H9 (cell line): ENCODE measurements around the gene SPATA25. TPM values are rescaled to one million over a fixed set of nuclear protein-coding genes. Genes with fewer than 3 reads are reported as not detected.

Experiments
- DNase-seq: peaks from one replicate; pipeline ENCODE4 v3.0.0-alpha.2; 2017
- H2AFZ ChIP-seq: one replicate; pipeline ENCODE4 v1.6.1; 2013; ENCODE audit warnings: mild to moderate bottlenecking, low read length, control low read depth, moderate library complexity
- H2AK5ac ChIP-seq: 2 replicates; pipeline ENCODE4 v1.6.1; 2013; ENCODE audit warnings: low read length, control low read depth, mixed read lengths; ENCODE audit not compliant: insufficient read length
- H2BK120ac ChIP-seq: one replicate; pipeline ENCODE4 v1.6.1; 2013; ENCODE audit warnings: low read depth, mild to moderate bottlenecking, low read length, control low read depth, inconsistent platforms; ENCODE audit not compliant: poor library complexity, severe bottlenecking
- H2BK12ac ChIP-seq: 2 replicates; pipeline ENCODE4 v1.6.1; 2013; ENCODE audit warnings: low read length, control low read depth, mixed read lengths, low read depth; ENCODE audit not compliant: insufficient read length
- H2BK15ac ChIP-seq: 2 replicates; pipeline ENCODE4 v1.6.1; 2013; ENCODE audit warnings: low read depth, low read length, control low read depth
- H2BK20ac ChIP-seq: one replicate; pipeline ENCODE4 v1.6.1; 2013; ENCODE audit warnings: low read depth, mild to moderate bottlenecking, low read length, control low read depth, inconsistent platforms; ENCODE audit not compliant: poor library complexity, severe bottlenecking
- H2BK5ac ChIP-seq: 2 replicates; pipeline ENCODE4 v1.6.1; 2013; ENCODE audit warnings: low read length, control low read depth, mixed read lengths; ENCODE audit not compliant: insufficient read length
- H3K14ac ChIP-seq: 2 replicates; pipeline ENCODE4 v1.6.1; 2013; ENCODE audit warnings: low read length, control low read depth; ENCODE audit not compliant: insufficient read depth
- H3K18ac ChIP-seq: 2 replicates; pipeline ENCODE4 v1.6.1; 2013; ENCODE audit warnings: low read depth, mild to moderate bottlenecking, mixed read lengths, low read length, control low read depth; ENCODE audit not compliant: insufficient read length
- H3K23ac ChIP-seq: 2 replicates; pipeline ENCODE4 v1.6.1; 2013; ENCODE audit warnings: low read length, control low read depth, mixed read lengths, low read depth; ENCODE audit not compliant: insufficient read length
- H3K23me2 ChIP-seq: 2 replicates; pipeline ENCODE4 v1.6.1; 2013; ENCODE audit warnings: low read depth, mild to moderate bottlenecking, mixed read lengths, low read length, control low read depth; ENCODE audit not compliant: insufficient read length, poor library complexity, severe bottlenecking
- H3K27ac ChIP-seq: 2 replicates; pipeline ENCODE4 v1.5.1; 2013; ENCODE audit warnings: low read length, control low read depth, mixed read lengths, low read depth; ENCODE audit not compliant: insufficient read length
- H3K27me3 ChIP-seq: 2 replicates; pipeline ENCODE4 v1.6.1; 2013; ENCODE audit warnings: low read length, control low read depth, inconsistent platforms; ENCODE audit not compliant: insufficient read depth
- H3K4ac ChIP-seq: 2 replicates; pipeline ENCODE4 v1.6.1; 2013; ENCODE audit warnings: low read depth, mild to moderate bottlenecking, control low read depth, inconsistent platforms, low read length, moderate library complexity
- H3K4me1 ChIP-seq: 2 replicates; pipeline ENCODE4 v1.6.1; 2013; ENCODE audit warnings: low read length, control low read depth, inconsistent platforms; ENCODE audit not compliant: insufficient read depth
- H3K4me2 ChIP-seq: 2 replicates; pipeline ENCODE4 v1.6.1; 2013; ENCODE audit warnings: low read length, control low read depth, mixed read lengths; ENCODE audit not compliant: insufficient read length, insufficient read depth
- H3K56ac ChIP-seq: 2 replicates; pipeline ENCODE4 v1.6.1; 2013; ENCODE audit warnings: low read depth, mild to moderate bottlenecking, mixed read lengths, low read length, control low read depth; ENCODE audit not compliant: insufficient read length
- H3K79me1 ChIP-seq: 2 replicates; pipeline ENCODE4 v1.6.1; 2013; ENCODE audit warnings: low read depth, mild to moderate bottlenecking, moderate library complexity, low read length, control low read depth, inconsistent platforms; ENCODE audit not compliant: insufficient read depth, poor library complexity, severe bottlenecking
- H3K79me2 ChIP-seq: 2 replicates; pipeline ENCODE4 v1.6.1; 2013; ENCODE audit warnings: low read length, control low read depth, inconsistent platforms; ENCODE audit not compliant: insufficient read depth
- H3K9ac ChIP-seq: 2 replicates; pipeline ENCODE4 v1.6.1; 2013; ENCODE audit warnings: low read length, control low read depth, mixed read lengths; ENCODE audit not compliant: insufficient read length; ENCODE audit errors: extremely low read depth
- H3K9me3 ChIP-seq: one replicate; pipeline ENCODE4 v1.6.1; 2013; ENCODE audit warnings: low read depth, low read length, inconsistent platforms; ENCODE audit not compliant: control insufficient read depth
- H3T11ph ChIP-seq: one replicate; pipeline ENCODE4 v1.6.1; 2013; ENCODE audit warnings: mild to moderate bottlenecking, low read length, control low read depth, inconsistent platforms
- H4K20me1 ChIP-seq: one replicate; pipeline ENCODE4 v1.6.1; 2013; ENCODE audit not compliant: control insufficient read depth, insufficient read length, insufficient read depth
- H4K5ac ChIP-seq: 2 replicates; pipeline ENCODE4 v1.6.1; 2013; ENCODE audit warnings: low read depth, mild to moderate bottlenecking, mixed read lengths, low read length, control low read depth; ENCODE audit not compliant: insufficient read length
- H4K8ac ChIP-seq: replicated peaks from 2 replicates; pipeline ENCODE4 v1.6.1; 2013; ENCODE audit warnings: low read length, control low read depth, mixed read lengths, low read depth; ENCODE audit not compliant: insufficient read length
- H4K91ac ChIP-seq: 2 replicates; pipeline ENCODE4 v1.6.1; 2013; ENCODE audit warnings: low read depth, mild to moderate bottlenecking, moderate library complexity, mixed read lengths, low read length, control low read depth; ENCODE audit not compliant: insufficient read length
- H3K27ac Mint-ChIP-seq, 3 experiments: 2 replicates in 2 of 3; 3 replicates in 1 of 3; pipeline ENCODE4 v1.8.0; 2020 to 2021; ENCODE audit warnings: mixed read lengths in 3 of 3, mild to moderate bottlenecking in 1 of 3, moderate library complexity in 1 of 3
- H3K27me3 Mint-ChIP-seq: 2 replicates; pipeline ENCODE4 v1.8.0; 2021; ENCODE audit warnings: low read depth, mild to moderate bottlenecking, moderate library complexity, mixed read lengths
- H3K36me3 Mint-ChIP-seq, 3 experiments: 2 replicates in 2 of 3; 3 replicates in 1 of 3; pipeline ENCODE4 v1.8.0; 2020 to 2021; ENCODE audit warnings: low read depth in 3 of 3, mixed read lengths in 3 of 3; ENCODE audit not compliant: insufficient read depth in 1 of 3
- H3K4me1 Mint-ChIP-seq, 2 experiments: 2 replicates each; pipeline ENCODE4 v1.8.0; 2020; ENCODE audit warnings: mixed read lengths in 2 of 2
- H3K4me3 Mint-ChIP-seq, 2 experiments: 2 replicates in 1 of 2; 3 replicates in 1 of 2; pipeline ENCODE4 v1.8.0; 2020 to 2021; ENCODE audit warnings: mild to moderate bottlenecking in 2 of 2, mixed read lengths in 2 of 2, moderate library complexity in 1 of 2
- H3K9me3 Mint-ChIP-seq, 2 experiments: 2 replicates in 1 of 2; 3 replicates in 1 of 2; pipeline ENCODE4 v1.8.0; 2020; ENCODE audit warnings: mild to moderate bottlenecking in 2 of 2, mixed read lengths in 2 of 2, moderate library complexity in 1 of 2
- CTCF ChIP-seq: fragments of 200-600 bp; sonication (generic); conservative IDR thresholded peaks from 3 replicates; pipeline ENCODE4 v1.8.0; 2021; ENCODE audit warnings: antibody characterized with exemption, mild to moderate bottlenecking
- WGBS: extraction: QIAGEN DNeasy Blood & Tissue Kit; methylation state at CpG from one replicate; pipeline ENCODE4 v1.1.7; 2013; ENCODE audit warnings: missing lambda C conversion rate, low lambda C conversion rate, mixed read lengths; ENCODE audit not compliant: insufficient read length; ENCODE audit errors: extremely low coverage; 5-methylcytosine and 5-hydroxymethylcytosine counted together
- total RNA-seq: library from RNA; stranded (reverse); gene quantifications from 2 replicates; pipeline ENCODE4 v1.2.1, GENCODE V29; 2021

SPATA25 gene
- total RNA-seq, 1 experiment from 2014 or later = 2.4 TPM

GRCh38 chr20:45867136-45867818 is 20.1 kb downstream of the SPATA25 start:
- H3K56ac ChIP-seq = no peak overlapping the region
- Mint-ChIP-seq H3K27ac (no peak overlapping the region), H3K4me1 (no peaks in the 10 kb centered on the region), H3K4me3 (no peak overlapping the region), H3K9me3 (no peaks in the 10 kb centered on the region), H3K27me3 (no peaks in the 10 kb centered on the region), H3K36me3 (peaks cover 0 to 4% (median 0%) of the 10 kb centered on the region in 3 experiments; a peak in 1 of 7 replicates)
- H3K79me2 ChIP-seq = no peaks in the 10 kb centered on the region
- no CpG with 5 or more reads among the region's 6 CpGs for WGBS
- H3K4me1 ChIP-seq = no peaks in the 10 kb centered on the region
- no peak overlapping the region for H2BK5ac ChIP-seq
- H4K91ac ChIP-seq = no peak overlapping the region
- H2BK20ac ChIP-seq = no peak overlapping the region
- H3K9me3 ChIP-seq = no peaks in the 10 kb centered on the region
- TF ChIP-seq CTCF = no peak
- no peak overlapping the region for H2BK15ac ChIP-seq
- H4K5ac ChIP-seq = no peak overlapping the region
- no peak overlapping the region for H3K23ac ChIP-seq
- DNase-seq = no peak
- no peak overlapping the region for H3K9ac ChIP-seq
- no peak overlapping the region for H3K18ac ChIP-seq
- no peaks in the 10 kb centered on the region for H4K20me1 ChIP-seq
- H3K4me2 ChIP-seq = no peak overlapping the region
- H3K27me3 ChIP-seq = no peaks in the 10 kb centered on the region
- H3T11ph ChIP-seq = no peak overlapping the region
- no peak overlapping the region for H3K4ac ChIP-seq
- no peak overlapping the region for H2BK12ac ChIP-seq
- H3K14ac ChIP-seq = no peak overlapping the region
- no peak overlapping the region for H3K27ac ChIP-seq
- H4K8ac ChIP-seq = no peak overlapping the region
- no peak overlapping the region for H2BK120ac ChIP-seq
- H3K23me2 ChIP-seq = no peaks in the 10 kb centered on the region
- H2AK5ac ChIP-seq = no peak overlapping the region
- H2AFZ ChIP-seq = no peak overlapping the region
- H3K79me1 ChIP-seq = no peaks in the 10 kb centered on the region
